Measurements from ENCODE around the gene NLGN4X.
"Not testable (repeated sequence)": the region's sequence is repeated elsewhere in the genome, so short reads cannot be mapped to it uniquely, and the experiment has no call there.

Gene NLGN4X

GRCh38 chrX:5957506-5957905 lies 271.2 kb downstream of the NLGN4X start:
- H3K27ac ChIP-seq = no peak overlapping the region; a peak in 1 of 22 replicates
- TF ChIP-seq Cebpa-rat (IDR thresholded peaks at IDR 0.05) = peak in 5 of 11 experiments; percentile 14 to 64 (median 39); a peak in 2 of 22 replicates
- no peak overlapping the region for H3K9ac ChIP-seq
- no peak overlapping the region for H3K4me3 ChIP-seq
- no peaks in the 10 kb centered on the region for H3K36me3 ChIP-seq
- H3K4me1 ChIP-seq = peaks cover 0 to 24% (median 0%) of the 10 kb centered on the region in 10 experiments; a peak in 7 of 20 replicates
- no peaks in the 10 kb centered on the region for H3K9me3 ChIP-seq (replicated peaks in 1 of 11)
- H3K4me2 ChIP-seq = peak overlapping the region in 4 of 11 experiments; percentile 12 to 36 (median 28); a peak in 5 of 22 replicates
- no peaks in the 10 kb centered on the region for H4K20me1 ChIP-seq
- H3K27me3 ChIP-seq = no peaks in the 10 kb centered on the region

GRCh38 chrX:5936438-5936837 lies 292.2 kb downstream of the NLGN4X start:
- H4K20me1 ChIP-seq = no peaks in the 10 kb centered on the region
- no peak for TF ChIP-seq Cebpa-rat (IDR thresholded peaks at IDR 0.05)
- no peaks in the 10 kb centered on the region for H3K4me1 ChIP-seq
- H3K27ac ChIP-seq = no peak overlapping the region
- no peaks in the 10 kb centered on the region for H3K9me3 ChIP-seq (replicated peaks in 1 of 11)
- H3K36me3 ChIP-seq = no peaks in the 10 kb centered on the region
- no peak overlapping the region; a peak in 1 of 22 replicates for H3K4me2 ChIP-seq
- no peaks in the 10 kb centered on the region for H3K27me3 ChIP-seq
- no peak overlapping the region for H3K4me3 ChIP-seq
- H3K9ac ChIP-seq = no peak overlapping the region

- no peaks in the 10 kb centered on the region for H3K4me1 ChIP-seq
- TF ChIP-seq Cebpa-rat (IDR thresholded peaks at IDR 0.05) = no peak
- H3K27ac ChIP-seq = no peak overlapping the region
- no peak overlapping the region for H3K4me3 ChIP-seq
- H4K20me1 ChIP-seq = no peaks in the 10 kb centered on the region
- H3K27me3 ChIP-seq = no peaks in the 10 kb centered on the region
- H3K36me3 ChIP-seq = no peaks in the 10 kb centered on the region
- no peak overlapping the region for H3K4me2 ChIP-seq
- no peak overlapping the region for H3K9ac ChIP-seq
- H3K9me3 ChIP-seq (replicated peaks in 1 of 11) = peaks cover 0 to 10% (median 0%) of the 10 kb centered on the region in 11 experiments; a peak in 3 of 22 replicates
Observed at GRCh38 chrX:5928224-5928623, 300.4 kb downstream of the NLGN4X start.

GRCh38 chrX:5916945-5917344 lies 311.7 kb downstream of the NLGN4X start:
- TF ChIP-seq Cebpa-rat (IDR thresholded peaks at IDR 0.05) = no peak
- Histone ChIP-seq H3K4me2 (no peak overlapping the region), H3K9me3 (replicated peaks in 1 of 11) (peaks cover 6 to 17% (median 7%) of the 10 kb centered on the region in 11 experiments), H3K4me1 (no peaks in the 10 kb centered on the region), H3K36me3 (no peaks in the 10 kb centered on the region), H3K9ac (no peak overlapping the region), H4K20me1 (no peaks in the 10 kb centered on the region), H3K4me3 (no peak overlapping the region), H3K27me3 (no peaks in the 10 kb centered on the region), H3K27ac (no peak overlapping the region)

- no peak overlapping the region for H3K27ac ChIP-seq
- no peak overlapping the region for H3K4me2 ChIP-seq
- H3K27me3 ChIP-seq = no peaks in the 10 kb centered on the region
- no peak overlapping the region for H3K9ac ChIP-seq
- H4K20me1 ChIP-seq = no peaks in the 10 kb centered on the region
- H3K36me3 ChIP-seq = no peaks in the 10 kb centered on the region
- peaks cover 10 to 28% (median 14%) of the 10 kb centered on the region in 11 experiments for H3K9me3 ChIP-seq (replicated peaks in 1 of 11)
- no peaks in the 10 kb centered on the region for H3K4me1 ChIP-seq
- TF ChIP-seq Cebpa-rat (IDR thresholded peaks at IDR 0.05) = no peak
- no peak overlapping the region for H3K4me3 ChIP-seq
Observed at GRCh38 chrX:5915783-5916182, 312.9 kb downstream of the NLGN4X start.

GRCh38 chrX:5907207-5907606 lies 321.5 kb downstream of the NLGN4X start:
- H3K27me3 ChIP-seq = no peaks in the 10 kb centered on the region
- peaks cover 0 to 19% (median 0%) of the 10 kb centered on the region in 10 experiments; a peak in 5 of 20 replicates for H3K4me1 ChIP-seq
- no peak overlapping the region for H3K27ac ChIP-seq
- peaks cover 6 to 15% (median 10%) of the 10 kb centered on the region in 11 experiments for H3K9me3 ChIP-seq (replicated peaks in 1 of 11)
- no peaks in the 10 kb centered on the region for H3K36me3 ChIP-seq
- H3K4me2 ChIP-seq = peak overlapping the region in 2 of 11 experiments; percentile 10 to 27; a peak in 3 of 22 replicates
- H3K9ac ChIP-seq = no peak overlapping the region
- no peak overlapping the region for H3K4me3 ChIP-seq
- no peak for TF ChIP-seq Cebpa-rat (IDR thresholded peaks at IDR 0.05)
- no peaks in the 10 kb centered on the region for H4K20me1 ChIP-seq

- Histone ChIP-seq H3K4me1 (peaks cover 0 to 19% (median 0%) of the 10 kb centered on the region in 10 experiments; a peak in 5 of 20 replicates), H3K4me2 (peak overlapping the region in 2 of 11 experiments; percentile 49 to 63; a peak in 4 of 22 replicates)
- not testable (repeated sequence) for H3K9ac ChIP-seq; H3K9me3 ChIP-seq (replicated peaks in 1 of 11); H3K27me3 ChIP-seq; H3K36me3 ChIP-seq; H3K27ac ChIP-seq; H3K4me3 ChIP-seq; H4K20me1 ChIP-seq
Observed at GRCh38 chrX:5903586-5904190, 325.0 kb downstream of the NLGN4X start.

- H3K36me3 ChIP-seq = no peaks in the 10 kb centered on the region
- no peak overlapping the region for H3K27ac ChIP-seq
- H4K20me1 ChIP-seq = no peaks in the 10 kb centered on the region
- no peak overlapping the region for H3K4me3 ChIP-seq
- H3K4me1 ChIP-seq = peaks cover 0 to under 1% (median 0%) of the 10 kb centered on the region in 10 experiments; a peak in 3 of 20 replicates
- no peak overlapping the region for H3K9ac ChIP-seq
- H3K9me3 ChIP-seq (replicated peaks in 1 of 11) = no peaks in the 10 kb centered on the region
- no peak for TF ChIP-seq Cebpa-rat (IDR thresholded peaks at IDR 0.05)
- no peaks in the 10 kb centered on the region for H3K27me3 ChIP-seq
- H3K4me2 ChIP-seq = no peak overlapping the region
Observed at GRCh38 chrX:5898463-5898862, 330.2 kb downstream of the NLGN4X start.

- Histone ChIP-seq H3K4me3 (no peak overlapping the region), H3K27ac (no peak overlapping the region), H3K4me2 (no peak overlapping the region), H3K9ac (no peak overlapping the region), H3K27me3 (no peaks in the 10 kb centered on the region), H3K4me1 (no peaks in the 10 kb centered on the region), H3K9me3 (replicated peaks in 1 of 11) (0 out of 22 replicates have a peak, but pooled peaks cover 0 to 2% (median 0%) of the 10 kb centered on the region in 11 experiments), H4K20me1 (no peaks in the 10 kb centered on the region), H3K36me3 (no peaks in the 10 kb centered on the region)
- no peak for TF ChIP-seq Cebpa-rat (IDR thresholded peaks at IDR 0.05)
Observed at GRCh38 chrX:5891378-5891777, 337.3 kb downstream of the NLGN4X start.

GRCh38 chrX:5876984-5877596 lies 351.6 kb downstream of the NLGN4X start:
- Histone ChIP-seq H4K20me1 (no peaks in the 10 kb centered on the region), H3K4me3 (no peak overlapping the region), H3K9ac (no peak overlapping the region), H3K27me3 (no peaks in the 10 kb centered on the region), H3K4me1 (peaks cover 0 to 4% (median 0%) of the 10 kb centered on the region in 10 experiments; a peak in 1 of 20 replicates), H3K36me3 (no peaks in the 10 kb centered on the region), H3K9me3 (replicated peaks in 1 of 11) (no peaks in the 10 kb centered on the region), H3K27ac (no peak overlapping the region), H3K4me2 (no peak overlapping the region)
- no peak for TF ChIP-seq Cebpa-rat (IDR thresholded peaks at IDR 0.05)

Measured in BLaER1 treated with 17β-estradiol and CSF1 and Interleukin-3, amounts not matched to agents 10 nM and 100 nM (cell line).